ENCODE data around the gene PSMD8.

The PSMD8 gene

GRCh38 chr19:38387550-38388348, 13.4 kb downstream of the PSMD8 start, which contains the start of gene GGN:
TSS of gene GGN (minus strand) at chr19:38388034. CDS start at chr19:38387261, 773 bp downstream.
- Histone ChIP-seq H2AK5ac (ENCODE audit: low read depth, low read length) (peak within 1 kb of the TSS; percentile 91), H3K36me3 (replicated peaks in 1 of 2; ENCODE audit: control insufficient read depth in 2 of 2, insufficient read depth in 2 of 2, low read length in 2 of 2) (peaks cover 18 to 53% of the 10 kb centered on the region in 2 donors), H2BK12ac (ENCODE audit: low read length) (no peak within 1 kb of the TSS), H3K79me1 (ENCODE audit: low read depth, low read length) (peaks cover 5% of the 10 kb centered on the region), H2BK120ac (ENCODE audit: low read depth, low read length) (peak within 1 kb of the TSS; percentile 88), H2BK15ac (ENCODE audit: low read length) (peak within 1 kb of the TSS; percentile 53), H4K91ac (ENCODE audit: low read depth, low read length, poor library complexity) (no peak within 1 kb of the TSS), H3K9ac (ENCODE audit: low read depth, low read length, poor library complexity) (peak within 1 kb of the TSS; percentile 96), H3K4ac (ENCODE audit: low read length) (no peak within 1 kb of the TSS), H3K9me3 (replicated peaks in 1 of 2; ENCODE audit: control insufficient read depth in 2 of 2, insufficient read depth in 1 of 2, low read depth in 1 of 2, low read length in 2 of 2) (no peaks in the 10 kb centered on the region), H4K8ac (ENCODE audit: low read depth, low read length) (no peak within 1 kb of the TSS), H2BK5ac (ENCODE audit: low read length) (peak within 1 kb of the TSS; percentile 79), H3K4me1 (ENCODE audit: control insufficient read depth in 2 of 2, insufficient read depth in 1 of 2, low read depth in 1 of 2, low read length in 2 of 2) (peaks cover 8 to 10% of the 10 kb centered on the region in 2 donors), H3K27me3 (ENCODE audit: control insufficient read depth in 3 of 3, insufficient read depth in 3 of 3, low read depth in 1 of 3, low read length in 3 of 3) (no peaks in the 10 kb centered on the region), H3K27ac (replicated peaks; ENCODE audit: low read length) (peak within 1 kb of the TSS; percentile 91), H2AFZ (ENCODE audit: low read length) (peak within 1 kb of the TSS; percentile 95), H3K4me3 (ENCODE audit: low read length in 2 of 2) (peak within 1 kb of the TSS; percentile 82 to 91), H3K14ac (ENCODE audit: low read length) (peak within 1 kb of the TSS; percentile 67), H3K18ac (ENCODE audit: low read length) (peak within 1 kb of the TSS; percentile 98), H3K23ac (ENCODE audit: low read depth, low read length, poor library complexity) (no peak within 1 kb of the TSS), H3K4me2 (ENCODE audit: insufficient read depth, low read length, poor library complexity, severe bottlenecking) (peak within 1 kb of the TSS; percentile 93)
- DNase-seq (ENCODE audit: low spot score): peak; percentile 99
- no CpG with 5 or more reads among the region's 51 CpGs for WGBS, 2 donors (ENCODE audit: extremely low coverage in 2 of 2, insufficient read length in 2 of 2, insufficient replicate concordance in 1 of 2)

GRCh38 chr19:38388349-38389100, 14.2 kb downstream of the PSMD8 start, which contains the start of gene SPRED3:
TSS of gene SPRED3 (plus strand) at chr19:38388697. CDS start at chr19:38390303, 1,606 bp downstream.
- peak within 1 kb of the TSS; percentile 82 to 91 for H3K4me3 ChIP-seq (ENCODE audit: low read length in 2 of 2)
- peak within 1 kb of the TSS; percentile 91 for H2AK5ac ChIP-seq (ENCODE audit: low read depth, low read length)
- peak within 1 kb of the TSS; percentile 93 for H3K4me2 ChIP-seq (ENCODE audit: insufficient read depth, low read length, poor library complexity, severe bottlenecking)
- peak within 1 kb of the TSS; percentile 98 for H3K18ac ChIP-seq (ENCODE audit: low read length)
- H2BK120ac ChIP-seq (ENCODE audit: low read depth, low read length): peak within 1 kb of the TSS; percentile 88
- H3K36me3 ChIP-seq (replicated peaks in 1 of 2; ENCODE audit: control insufficient read depth in 2 of 2, insufficient read depth in 2 of 2, low read length in 2 of 2): peaks cover 14 to 52% of the 10 kb centered on the region in 2 donors
- H3K79me1 ChIP-seq (ENCODE audit: low read depth, low read length): peaks cover 5% of the 10 kb centered on the region
- peak within 1 kb of the TSS; percentile 79 for H2BK5ac ChIP-seq (ENCODE audit: low read length)
- H3K4ac ChIP-seq (ENCODE audit: low read length): no peak within 1 kb of the TSS
- peak within 1 kb of the TSS; percentile 95 for H2AFZ ChIP-seq (ENCODE audit: low read length)
- no peak within 1 kb of the TSS for H2BK12ac ChIP-seq (ENCODE audit: low read length)
- peak within 1 kb of the TSS; percentile 96 for H3K9ac ChIP-seq (ENCODE audit: low read depth, low read length, poor library complexity)
- H2BK15ac ChIP-seq (ENCODE audit: low read length): peak within 1 kb of the TSS; percentile 53
- H3K27me3 ChIP-seq (ENCODE audit: control insufficient read depth in 3 of 3, insufficient read depth in 3 of 3, low read depth in 1 of 3, low read length in 3 of 3): no peaks in the 10 kb centered on the region
- H3K14ac ChIP-seq (ENCODE audit: low read length): peak within 1 kb of the TSS; percentile 67
- peaks cover 8 to 10% of the 10 kb centered on the region in 2 donors for H3K4me1 ChIP-seq (ENCODE audit: control insufficient read depth in 2 of 2, insufficient read depth in 1 of 2, low read depth in 1 of 2, low read length in 2 of 2)
- DNase-seq (ENCODE audit: low spot score): no peak
- H3K27ac ChIP-seq (replicated peaks; ENCODE audit: low read length): peak within 1 kb of the TSS; percentile 91
- no peaks in the 10 kb centered on the region for H3K9me3 ChIP-seq (replicated peaks in 1 of 2; ENCODE audit: control insufficient read depth in 2 of 2, insufficient read depth in 1 of 2, low read depth in 1 of 2, low read length in 2 of 2)
- WGBS, 2 donors (ENCODE audit: extremely low coverage in 2 of 2, insufficient read length in 2 of 2, insufficient replicate concordance in 1 of 2): no CpG with 5 or more reads among the region's 46 CpGs
- no peak within 1 kb of the TSS for H4K91ac ChIP-seq (ENCODE audit: low read depth, low read length, poor library complexity)
- no peak within 1 kb of the TSS for H4K8ac ChIP-seq (ENCODE audit: low read depth, low read length)
- no peak within 1 kb of the TSS for H3K23ac ChIP-seq (ENCODE audit: low read depth, low read length, poor library complexity)

- DNase-seq (ENCODE audit: low spot score): peak; percentile 32
- H3K27ac ChIP-seq (replicated peaks; ENCODE audit: low read length): peak overlapping the region; percentile 86
Measured at GRCh38 chr19:38389101-38389925, 14.9 kb downstream of the PSMD8 start.

More at GRCh38 chr19:38389101-38389925, 14.9 kb downstream of the PSMD8 start:
- no CpG with 5 or more reads among the region's 28 CpGs for WGBS, 2 donors (ENCODE audit: extremely low coverage in 2 of 2, insufficient read length in 2 of 2, insufficient replicate concordance in 1 of 2)
- no peak overlapping the region for H4K8ac ChIP-seq (ENCODE audit: low read depth, low read length)
- peak overlapping the region; percentile 82 to 91 for H3K4me3 ChIP-seq (ENCODE audit: low read length in 2 of 2)
- peak overlapping the region; percentile 67 for H3K14ac ChIP-seq (ENCODE audit: low read length)
- no peak overlapping the region for H3K4ac ChIP-seq (ENCODE audit: low read length)
- H2AK5ac ChIP-seq (ENCODE audit: low read depth, low read length): peak overlapping the region; percentile 91
- no peak overlapping the region for H2BK12ac ChIP-seq (ENCODE audit: low read length)
- H2AFZ ChIP-seq (ENCODE audit: low read length): peak overlapping the region; percentile 95
- peak overlapping the region; percentile 98 for H3K18ac ChIP-seq (ENCODE audit: low read length)
- peaks cover 5% of the 10 kb centered on the region for H3K79me1 ChIP-seq (ENCODE audit: low read depth, low read length)
- H4K91ac ChIP-seq (ENCODE audit: low read depth, low read length, poor library complexity): no peak overlapping the region
- H2BK5ac ChIP-seq (ENCODE audit: low read length): peak overlapping the region; percentile 79
- H3K23ac ChIP-seq (ENCODE audit: low read depth, low read length, poor library complexity): no peak overlapping the region
- no peaks in the 10 kb centered on the region for H3K27me3 ChIP-seq (ENCODE audit: control insufficient read depth in 3 of 3, insufficient read depth in 3 of 3, low read depth in 1 of 3, low read length in 3 of 3)
- H3K9ac ChIP-seq (ENCODE audit: low read depth, low read length, poor library complexity): peak overlapping the region; percentile 96
- H3K4me2 ChIP-seq (ENCODE audit: insufficient read depth, low read length, poor library complexity, severe bottlenecking): peak overlapping the region; percentile 69
- no peaks in the 10 kb centered on the region for H3K9me3 ChIP-seq (replicated peaks in 1 of 2; ENCODE audit: control insufficient read depth in 2 of 2, insufficient read depth in 1 of 2, low read depth in 1 of 2, low read length in 2 of 2)
- peaks cover 18 to 52% of the 10 kb centered on the region in 2 donors for H3K36me3 ChIP-seq (replicated peaks in 1 of 2; ENCODE audit: control insufficient read depth in 2 of 2, insufficient read depth in 2 of 2, low read length in 2 of 2)
- peak overlapping the region; percentile 53 for H2BK15ac ChIP-seq (ENCODE audit: low read length)
- H3K4me1 ChIP-seq (ENCODE audit: control insufficient read depth in 2 of 2, insufficient read depth in 1 of 2, low read depth in 1 of 2, low read length in 2 of 2): peaks cover 8 to 10% of the 10 kb centered on the region in 2 donors
- H2BK120ac ChIP-seq (ENCODE audit: low read depth, low read length): peak overlapping the region; percentile 88

Measured in neuronal stem cell (in vitro differentiated cells).